Adrenal gland (tissue), 5 donors: Measurements from ENCODE around the gene PDF.

Experiments used
- CTCF ChIP-seq, 6 experiments: fragments of 450-650 bp in 4 of 6; fragments of 200-600 bp in 2 of 6; sonication (generic) in 1 of 6; IDR thresholded peaks; 1 replicate in 5 of 6; 2 replicates in 1 of 6; pipeline versions ENCODE4 v1.5.1 to v1.8.0; 2016 to 2021; ENCODE audit warnings: antibody characterized with exemption in 6 of 6, mild to moderate bottlenecking in 2 of 6, moderate library complexity in 1 of 6
- POLR2A ChIP-seq, 2 donors: fragments of 450-650 bp; IDR thresholded peaks; one replicate each; pipeline ENCODE4 v1.6.1; 2017; ENCODE audit warnings: antibody characterized with exemption in 2 of 2, mild to moderate bottlenecking in 2 of 2, moderate library complexity in 1 of 2
- donor health status: DM: no; HTN: no; CAD: no.

- no peak for TF ChIP-seq CTCF (IDR thresholded peaks at IDR 0.05)
- no peak for TF ChIP-seq POLR2A (IDR thresholded peaks at IDR 0.05)
Measured at GRCh38 chr16:69318911-69319289, 11.5 kb downstream of the PDF start.
